ENCODE results near the gene UBASH3A. TPM values are rescaled to one million over a fixed set of nuclear protein-coding genes. Genes with fewer than 3 reads are reported as not detected.

UBASH3A gene
- total and polyA plus RNA-seq, 7 donors: 0.06 to 0.21 TPM; not detected in 5

DNA sequence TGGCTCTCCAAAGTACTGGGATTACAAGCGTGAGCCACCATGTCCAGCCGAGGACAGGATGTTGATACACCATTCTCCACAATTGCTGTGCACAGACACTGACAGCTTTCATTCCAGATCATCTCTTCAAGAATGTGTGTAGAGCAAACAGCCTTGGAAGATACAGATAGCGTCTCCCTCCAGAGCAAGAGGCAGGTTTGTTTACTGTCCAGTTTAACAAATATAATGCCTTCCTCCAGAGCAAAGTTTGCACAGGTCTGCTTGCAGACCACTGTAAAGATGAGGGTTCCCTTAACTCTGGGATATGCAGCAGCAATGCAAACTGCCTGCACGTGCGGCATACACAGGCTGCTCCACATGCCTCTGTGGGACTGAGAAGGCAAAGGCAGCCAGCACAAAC is 12.4 kb upstream of the UBASH3A start:
- Histone ChIP-seq H3K4me1 (no peaks in the 10 kb centered on the region), H3K9me3 (no peaks in the 10 kb centered on the region), H3K27me3 (ENCODE audit: insufficient read depth in 3 of 3, low read length in 2 of 3) (peaks cover 0 to 44% (median 5%) of the 10 kb centered on the region in 3 donors), H3K4me3 (no peak overlapping the region), H3K27ac (no peak overlapping the region), H3K36me3 (ENCODE audit: insufficient read depth in 1 of 2, low read depth in 1 of 2) (no peaks in the 10 kb centered on the region)
- intact Hi-C loops (cut with DNase I): no loop called here
- ATAC-seq (no peak), DNase-seq (peak in 1 of 2 donors; percentile 8)
- TF ChIP-seq CTCF (IDR thresholded peaks at IDR 0.05): no peak
- WGBS, 3 donors: 65 to 73% (median 68%) methylated on average over 5 of the region's 5 CpGs

- H3K27me3 ChIP-seq (ENCODE audit: insufficient read depth in 3 of 3, low read length in 2 of 3): peaks cover 0 to 37% (median 3%) of the 10 kb centered on the region in 3 donors
- no peaks in the 10 kb centered on the region for H3K4me1 ChIP-seq
- H3K9me3 ChIP-seq: no peaks in the 10 kb centered on the region
- no peaks in the 10 kb centered on the region for H3K36me3 ChIP-seq (ENCODE audit: insufficient read depth in 1 of 2, low read depth in 1 of 2)
- ATAC-seq: no peak
- intact Hi-C loops (cut with DNase I): no loop called here
- WGBS, 3 donors: 76 to 82% (median 82%) methylated on average over 17 of the region's 17 CpGs
- no peak for TF ChIP-seq CTCF (IDR thresholded peaks at IDR 0.05)
- peak in 1 of 2 donors; percentile 6 for DNase-seq
- H3K27ac ChIP-seq: no peak overlapping the region
- no peak overlapping the region for H3K4me3 ChIP-seq
Observed at GRCh38 chr21:42392731-42393442, 10.8 kb upstream of the UBASH3A start.

DNA sequence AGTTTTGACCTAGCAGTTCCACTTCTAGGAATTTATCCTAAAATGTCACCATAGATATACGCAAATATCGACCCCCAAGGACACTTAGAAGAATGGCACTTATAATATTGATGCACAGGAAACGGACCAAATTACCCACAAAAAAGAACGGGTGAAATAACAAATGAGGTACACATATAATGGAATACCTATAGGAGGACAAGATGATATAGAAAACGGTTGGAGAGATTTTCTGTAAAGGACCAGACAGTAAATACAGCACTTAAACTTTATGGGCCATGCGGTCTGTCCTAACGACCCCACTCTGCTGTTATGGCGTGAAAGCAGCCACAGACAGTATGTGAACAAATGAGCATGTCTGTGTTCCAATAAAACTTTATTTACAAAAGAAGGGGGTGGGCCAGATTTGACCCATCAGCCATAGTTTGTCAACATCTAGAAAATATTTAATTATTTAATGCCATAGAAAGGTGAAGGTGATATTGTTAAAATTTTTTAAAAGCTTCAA is 10.2 kb upstream of the UBASH3A start:
- H3K4me1 ChIP-seq: no peaks in the 10 kb centered on the region
- H3K9me3 ChIP-seq: no peaks in the 10 kb centered on the region
- ATAC-seq (no peak), DNase-seq (no peak)
- WGBS, 3 donors: 65 to 73% (median 68%) methylated on average over 8 of the region's 8 CpGs
- intact Hi-C loops (cut with DNase I): no loop called here
- H3K27ac ChIP-seq: no peak overlapping the region
- no peaks in the 10 kb centered on the region for H3K36me3 ChIP-seq (ENCODE audit: insufficient read depth in 1 of 2, low read depth in 1 of 2)
- peaks cover 0 to 32% (median 3%) of the 10 kb centered on the region in 3 donors for H3K27me3 ChIP-seq (ENCODE audit: insufficient read depth in 3 of 3, low read length in 2 of 3)
- no peak overlapping the region for H3K4me3 ChIP-seq
- TF ChIP-seq CTCF (IDR thresholded peaks at IDR 0.05): no peak

- WGBS, 3 donors: 92 to 95% (median 94%) methylated on average over 11 of the region's 11 CpGs
- ATAC-seq (no peak), DNase-seq (no peak)
- no peaks in the 10 kb centered on the region for H3K36me3 ChIP-seq (ENCODE audit: insufficient read depth in 1 of 2, low read depth in 1 of 2)
- no peak for TF ChIP-seq CTCF (IDR thresholded peaks at IDR 0.05)
- no peaks in the 10 kb centered on the region for H3K4me1 ChIP-seq
- no peaks in the 10 kb centered on the region for H3K9me3 ChIP-seq
- H3K27me3 ChIP-seq (ENCODE audit: insufficient read depth in 3 of 3, low read length in 2 of 3): peaks cover 0 to 24% (median 1%) of the 10 kb centered on the region in 3 donors
- intact Hi-C loops (cut with DNase I): no loop called here
- no peak overlapping the region for H3K27ac ChIP-seq
- no peak overlapping the region for H3K4me3 ChIP-seq
Observed at GRCh38 chr21:42395302-42395701, 8.4 kb upstream of the UBASH3A start.
